ENCODE results near the gene MAPK8IP3. TPM values are rescaled to one million over a fixed set of nuclear protein-coding genes. Genes with fewer than 3 reads are reported as not detected.

Gene MAPK8IP3
- total and polyA plus RNA-seq, 7 donors: 11.7 to 31.6 (median 22.6) TPM

DNA sequence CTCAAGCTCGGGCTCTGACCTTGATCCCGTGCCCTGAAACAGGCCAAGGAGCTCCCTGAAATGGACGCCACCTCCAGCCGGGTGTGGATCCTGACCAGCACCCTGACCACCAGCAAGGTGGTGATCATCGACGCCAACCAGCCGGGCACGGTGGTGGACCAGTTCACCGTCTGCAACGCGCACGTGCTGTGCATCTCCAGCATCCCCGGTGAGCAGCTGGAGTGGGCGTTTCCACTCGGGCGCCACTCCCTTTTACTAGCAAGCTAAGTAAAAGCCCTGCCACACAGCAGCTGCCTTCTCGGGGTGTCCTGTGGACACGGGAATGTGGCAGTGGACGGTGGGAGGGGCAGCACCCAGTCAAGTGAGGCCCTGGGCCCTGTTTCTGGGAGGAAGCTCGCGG is 59.0 kb downstream of the MAPK8IP3 start:
- intact Hi-C loops (cut with DNase I): no loop called here

DNA sequence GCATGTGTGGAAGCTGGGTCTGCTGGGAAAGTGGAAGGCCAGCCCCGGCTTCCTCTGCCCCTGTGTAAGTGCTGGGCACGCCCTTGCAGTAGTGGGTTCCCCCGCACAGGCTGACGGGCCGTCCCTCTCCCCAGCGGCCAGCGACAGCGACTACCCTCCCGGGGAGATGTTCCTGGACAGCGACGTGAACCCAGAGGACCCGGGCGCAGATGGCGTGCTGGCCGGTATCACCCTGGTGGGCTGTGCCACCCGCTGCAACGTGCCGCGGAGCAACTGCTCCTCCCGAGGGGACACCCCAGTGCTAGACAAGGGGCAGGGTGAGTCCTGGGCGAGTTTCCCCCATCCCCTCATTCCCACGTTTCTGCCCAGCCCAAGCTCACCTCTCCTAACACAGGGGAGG is 59.8 kb downstream of the MAPK8IP3 start:
- Histone ChIP-seq H3K9me3 (no peaks in the 10 kb centered on the region), H3K27ac (no peak overlapping the region), H3K4me1 (peaks cover 5% of the 10 kb centered on the region), H3K36me3 (ENCODE audit: insufficient read depth in 1 of 2, low read depth in 1 of 2) (peaks cover 4 to 82% of the 10 kb centered on the region in 2 donors), H3K27me3 (ENCODE audit: insufficient read depth in 3 of 3, low read length in 2 of 3) (no peaks in the 10 kb centered on the region), H3K4me3 (no peak overlapping the region)
- no peak for DNase-seq
- 86 to 92% (median 90%) methylated on average over 20 to 22 of the region's 22 CpGs for WGBS, 3 donors
- ATAC-seq: no peak
- TF ChIP-seq, protein P1, sequence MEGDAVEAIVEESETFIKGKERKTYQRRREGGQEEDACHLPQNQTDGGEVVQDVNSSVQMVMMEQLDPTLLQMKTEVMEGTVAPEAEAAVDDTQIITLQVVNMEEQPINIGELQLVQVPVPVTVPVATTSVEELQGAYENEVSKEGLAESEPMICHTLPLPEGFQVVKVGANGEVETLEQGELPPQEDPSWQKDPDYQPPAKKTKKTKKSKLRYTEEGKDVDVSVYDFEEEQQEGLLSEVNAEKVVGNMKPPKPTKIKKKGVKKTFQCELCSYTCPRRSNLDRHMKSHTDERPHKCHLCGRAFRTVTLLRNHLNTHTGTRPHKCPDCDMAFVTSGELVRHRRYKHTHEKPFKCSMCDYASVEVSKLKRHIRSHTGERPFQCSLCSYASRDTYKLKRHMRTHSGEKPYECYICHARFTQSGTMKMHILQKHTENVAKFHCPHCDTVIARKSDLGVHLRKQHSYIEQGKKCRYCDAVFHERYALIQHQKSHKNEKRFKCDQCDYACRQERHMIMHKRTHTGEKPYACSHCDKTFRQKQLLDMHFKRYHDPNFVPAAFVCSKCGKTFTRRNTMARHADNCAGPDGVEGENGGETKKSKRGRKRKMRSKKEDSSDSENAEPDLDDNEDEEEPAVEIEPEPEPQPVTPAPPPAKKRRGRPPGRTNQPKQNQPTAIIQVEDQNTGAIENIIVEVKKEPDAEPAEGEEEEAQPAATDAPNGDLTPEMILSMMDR (IDR thresholded peaks at IDR 0.05): no peak
- intact Hi-C loops (cut with DNase I): no loop called here

More for the DNA sequence above, 59.0 kb downstream of the MAPK8IP3 start:
- no peak for DNase-seq
- no peaks in the 10 kb centered on the region for H3K27me3 ChIP-seq (ENCODE audit: insufficient read depth in 3 of 3, low read length in 2 of 3)
- WGBS, 3 donors: 90 to 92% (median 91%) methylated on average over 21 of the region's 21 CpGs
- H3K27ac ChIP-seq: no peak overlapping the region
- no peaks in the 10 kb centered on the region for H3K4me1 ChIP-seq
- H3K36me3 ChIP-seq (ENCODE audit: insufficient read depth in 1 of 2, low read depth in 1 of 2): peaks cover 4 to 91% of the 10 kb centered on the region in 2 donors
- H3K9me3 ChIP-seq: no peaks in the 10 kb centered on the region
- ATAC-seq: no peak
- no peak overlapping the region for H3K4me3 ChIP-seq
- TF ChIP-seq, protein P1 (IDR thresholded peaks at IDR 0.05): no peak

DNA sequence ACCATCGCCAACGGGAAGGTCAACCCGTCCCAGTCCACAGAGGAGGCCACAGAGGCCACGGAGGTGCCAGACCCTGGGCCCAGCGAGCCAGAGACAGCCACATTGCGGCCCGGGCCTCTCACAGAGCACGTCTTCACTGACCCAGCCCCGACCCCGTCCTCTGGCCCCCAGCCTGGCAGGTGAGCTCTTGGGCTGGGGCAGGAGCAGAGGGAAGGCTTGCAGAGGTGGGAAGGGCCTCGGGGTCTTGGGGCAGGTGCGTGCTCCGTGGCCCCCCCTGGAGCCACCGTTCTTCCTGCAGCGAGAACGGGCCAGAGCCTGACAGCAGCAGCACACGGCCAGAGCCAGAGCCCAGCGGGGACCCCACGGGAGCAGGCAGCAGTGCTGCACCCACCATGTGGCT is 60.2 kb downstream of the MAPK8IP3 start:
- Histone ChIP-seq H3K4me3 (no peak overlapping the region), H3K36me3 (ENCODE audit: insufficient read depth in 1 of 2, low read depth in 1 of 2) (peaks cover 4 to 78% of the 10 kb centered on the region in 2 donors), H3K27ac (no peak overlapping the region), H3K9me3 (no peaks in the 10 kb centered on the region), H3K4me1 (peaks cover 5% of the 10 kb centered on the region), H3K27me3 (ENCODE audit: insufficient read depth in 3 of 3, low read length in 2 of 3) (no peaks in the 10 kb centered on the region)
- intact Hi-C loops (cut with DNase I): no loop called here
- 89 to 92% (median 89%) methylated on average over 19 of the region's 19 CpGs for WGBS, 3 donors
- no peak for DNase-seq
- no peak for ATAC-seq
- TF ChIP-seq, protein P1 (IDR thresholded peaks at IDR 0.05): no peak

DNA sequence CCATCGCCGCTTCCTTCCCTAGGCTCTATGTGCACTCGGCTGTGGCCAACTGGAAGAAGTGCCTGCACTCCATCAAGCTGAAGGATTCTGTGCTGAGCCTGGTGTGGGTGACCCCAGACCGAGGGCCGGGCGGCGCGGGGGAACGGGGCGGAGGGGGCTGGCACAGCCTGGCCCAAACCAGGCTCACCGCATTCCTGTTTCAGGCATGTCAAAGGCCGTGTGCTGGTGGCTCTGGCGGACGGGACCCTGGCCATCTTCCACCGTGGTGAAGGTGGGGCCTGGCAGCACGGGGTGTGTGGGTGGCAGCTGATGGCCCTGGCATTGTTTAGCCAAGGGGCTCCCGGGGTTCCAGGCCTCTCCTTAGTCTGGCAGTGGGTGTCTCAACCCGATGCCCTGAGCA is 60.7 kb downstream of the MAPK8IP3 start:
- peaks cover 5% of the 10 kb centered on the region for H3K4me1 ChIP-seq
- no peak overlapping the region for H3K27ac ChIP-seq
- TF ChIP-seq, protein P1 (IDR thresholded peaks at IDR 0.05): no peak
- no peaks in the 10 kb centered on the region for H3K27me3 ChIP-seq (ENCODE audit: insufficient read depth in 3 of 3, low read length in 2 of 3)
- peaks cover 4 to 76% of the 10 kb centered on the region in 2 donors for H3K36me3 ChIP-seq (ENCODE audit: insufficient read depth in 1 of 2, low read depth in 1 of 2)
- no peaks in the 10 kb centered on the region for H3K9me3 ChIP-seq
- ATAC-seq (no peak), DNase-seq (no peak)
- intact Hi-C loops (cut with DNase I): no loop called here
- 80 to 84% (median 81%) methylated on average over 16 to 18 of the region's 18 CpGs for WGBS, 3 donors
- no peak overlapping the region for H3K4me3 ChIP-seq

Data from psoas muscle (tissue), 8 donors.